Parathyroid adenoma (tissue), 2 donors: ENCODE measurements around the gene CSPG4.
"Not testable (repeated sequence)": the region's sequence is repeated elsewhere in the genome, so short reads cannot be mapped to it uniquely, and the experiment has no call there.

Experiments used
- H2AFZ ChIP-seq: fragments of 300-600 bp; sonication (generic); one replicate; pipeline ENCODE4 v1.7.0; 2017; ENCODE audit warnings: antibody characterized with exemption, mild to moderate bottlenecking
- H3K27ac ChIP-seq: fragments of 300-600 bp; sonication (generic); one replicate; pipeline ENCODE4 v1.7.0; 2017
- H3K27me3 ChIP-seq: fragments of 300-600 bp; sonication (generic); one replicate; pipeline ENCODE4 v1.7.0; 2017; ENCODE audit warnings: low read length; ENCODE audit not compliant: control insufficient read depth, insufficient read depth
- H3K36me3 ChIP-seq: fragments of 300-600 bp; sonication (generic); one replicate; pipeline ENCODE4 v1.7.0; 2017; ENCODE audit warnings: low read length; ENCODE audit not compliant: control insufficient read depth, insufficient read depth
- H3K4me1 ChIP-seq: fragments of 300-600 bp; sonication (generic); one replicate; pipeline ENCODE4 v1.7.0; 2017; ENCODE audit warnings: control low read depth
- H3K4me2 ChIP-seq: fragments of 300-600 bp; sonication (generic); one replicate; pipeline ENCODE4 v1.7.0; 2017; ENCODE audit warnings: low read length
- H3K4me3 ChIP-seq: fragments of 300-600 bp; sonication (generic); one replicate; pipeline ENCODE4 v1.7.0; 2017; ENCODE audit warnings: low read depth, low read length
- H3K79me2 ChIP-seq: fragments of 300-600 bp; sonication (generic); one replicate; pipeline ENCODE4 v1.7.0; 2017; ENCODE audit warnings: control low read depth
- H3K9ac ChIP-seq: fragments of 300-600 bp; sonication (generic); one replicate; pipeline ENCODE4 v1.7.0; 2017; ENCODE audit warnings: mild to moderate bottlenecking
- H3K9me3 ChIP-seq: fragments of 300-600 bp; sonication (generic); one replicate; pipeline ENCODE4 v1.7.0; 2017; ENCODE audit warnings: low read length; ENCODE audit not compliant: control insufficient read depth
- TF ChIP-seq, protein P1 (sequence below): fragments of 300-600 bp; sonication (generic); IDR thresholded peaks from one replicate; pipeline ENCODE4 v1.7.0; 2017; ENCODE audit warnings: antibody characterized with exemption, mild to moderate bottlenecking
- donor health status: primary hyperparathyroidism.

The CSPG4 gene

DNA sequence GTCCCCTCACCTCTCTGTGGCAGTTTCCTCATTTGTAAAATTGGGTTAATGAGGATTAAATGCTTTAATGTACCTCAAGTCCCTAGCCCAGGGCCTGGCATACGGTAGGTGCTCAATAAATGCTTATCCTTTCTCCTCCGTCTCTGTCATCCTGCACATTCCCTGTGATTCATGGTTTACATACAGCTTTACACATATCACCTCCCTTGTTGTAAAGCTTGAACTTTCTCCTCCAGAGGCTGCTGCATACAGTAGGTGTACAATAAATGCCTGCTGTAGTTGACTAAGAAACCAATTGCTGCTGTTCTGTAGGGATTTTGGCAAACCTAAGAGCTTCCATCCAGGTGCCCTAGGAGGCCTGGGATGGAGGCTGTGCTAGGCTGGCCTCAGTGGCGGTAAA lies 1.5 kb upstream of the CSPG4 start:
- no peaks in the 10 kb centered on the region for H3K4me1 ChIP-seq
- H3K27ac ChIP-seq = no peak overlapping the region

DNA sequence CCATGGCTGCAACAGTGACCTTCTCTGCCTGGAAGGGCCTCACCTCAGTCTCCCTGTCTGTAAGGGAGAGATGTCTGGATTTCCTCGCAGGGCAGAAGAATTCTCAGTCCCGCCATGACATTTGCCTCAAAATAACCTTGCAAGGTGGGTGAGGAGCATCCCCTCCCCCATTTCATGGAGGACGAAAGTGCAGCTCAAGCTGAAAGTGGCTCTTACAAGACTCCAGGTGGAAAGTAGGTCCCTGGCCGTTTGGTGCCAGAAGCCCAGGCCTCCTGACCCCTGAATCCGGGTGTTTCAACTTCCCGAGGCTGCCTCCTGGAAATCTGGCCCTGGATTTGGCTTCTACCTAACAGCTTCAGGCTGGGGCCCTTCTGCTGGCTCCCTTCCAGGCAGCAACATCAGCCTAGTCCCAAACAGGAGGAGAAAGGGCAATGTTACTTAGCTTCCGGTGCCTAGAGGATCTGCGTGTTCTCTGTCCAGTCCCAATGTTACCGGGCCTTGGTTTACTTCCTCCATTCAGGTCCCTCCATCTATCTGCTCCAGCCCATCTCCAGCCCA lies 769 bp upstream of the CSPG4 start:
- TF ChIP-seq, protein P1, sequence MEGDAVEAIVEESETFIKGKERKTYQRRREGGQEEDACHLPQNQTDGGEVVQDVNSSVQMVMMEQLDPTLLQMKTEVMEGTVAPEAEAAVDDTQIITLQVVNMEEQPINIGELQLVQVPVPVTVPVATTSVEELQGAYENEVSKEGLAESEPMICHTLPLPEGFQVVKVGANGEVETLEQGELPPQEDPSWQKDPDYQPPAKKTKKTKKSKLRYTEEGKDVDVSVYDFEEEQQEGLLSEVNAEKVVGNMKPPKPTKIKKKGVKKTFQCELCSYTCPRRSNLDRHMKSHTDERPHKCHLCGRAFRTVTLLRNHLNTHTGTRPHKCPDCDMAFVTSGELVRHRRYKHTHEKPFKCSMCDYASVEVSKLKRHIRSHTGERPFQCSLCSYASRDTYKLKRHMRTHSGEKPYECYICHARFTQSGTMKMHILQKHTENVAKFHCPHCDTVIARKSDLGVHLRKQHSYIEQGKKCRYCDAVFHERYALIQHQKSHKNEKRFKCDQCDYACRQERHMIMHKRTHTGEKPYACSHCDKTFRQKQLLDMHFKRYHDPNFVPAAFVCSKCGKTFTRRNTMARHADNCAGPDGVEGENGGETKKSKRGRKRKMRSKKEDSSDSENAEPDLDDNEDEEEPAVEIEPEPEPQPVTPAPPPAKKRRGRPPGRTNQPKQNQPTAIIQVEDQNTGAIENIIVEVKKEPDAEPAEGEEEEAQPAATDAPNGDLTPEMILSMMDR = no peak
- Histone ChIP-seq H3K27ac (no peak overlapping the region), H3K27me3 (no peaks in the 10 kb centered on the region), H3K4me2 (no peak overlapping the region), H3K36me3 (no peaks in the 10 kb centered on the region), H3K9ac (no peak overlapping the region), H3K4me1 (no peaks in the 10 kb centered on the region), H3K4me3 (no peak overlapping the region), H2AFZ (no peak overlapping the region), H3K79me2 (no peaks in the 10 kb centered on the region), H3K9me3 (no peaks in the 10 kb centered on the region)

More for the DNA sequence above, 1.5 kb upstream of the CSPG4 start:
- no peak overlapping the region for H3K4me2 ChIP-seq
- no peaks in the 10 kb centered on the region for H3K79me2 ChIP-seq
- H2AFZ ChIP-seq = no peak overlapping the region
- no peaks in the 10 kb centered on the region for H3K36me3 ChIP-seq
- TF ChIP-seq, protein P1 = no peak
- no peak overlapping the region for H3K4me3 ChIP-seq
- H3K9me3 ChIP-seq = no peaks in the 10 kb centered on the region
- H3K27me3 ChIP-seq = no peaks in the 10 kb centered on the region
- H3K9ac ChIP-seq = no peak overlapping the region

DNA sequence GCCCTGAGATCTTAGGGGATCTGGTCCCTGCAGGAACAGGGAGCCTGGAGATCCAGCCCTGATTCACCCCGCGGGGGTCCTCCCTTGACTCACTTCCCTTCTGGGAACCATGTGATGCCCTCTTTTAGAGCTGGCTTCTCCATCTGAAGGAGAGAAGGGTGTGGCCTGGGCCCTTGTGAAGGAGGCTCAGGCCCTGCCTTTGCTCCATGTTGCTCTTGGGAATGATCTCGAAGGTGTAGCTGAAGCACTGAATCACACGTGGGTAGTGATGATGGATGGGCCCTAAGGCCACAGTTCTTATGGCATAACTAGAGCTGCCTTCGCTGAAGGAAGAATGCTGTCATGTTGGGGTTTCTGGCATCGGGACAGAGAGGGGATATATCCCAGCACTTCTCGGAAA lies 1.2 kb downstream of the CSPG4 start:
- H3K9ac ChIP-seq, H3K79me2 ChIP-seq, H3K36me3 ChIP-seq, H3K4me3 ChIP-seq, H3K4me2 ChIP-seq, H3K27me3 ChIP-seq, H2AFZ ChIP-seq, H3K27ac ChIP-seq, H3K9me3 ChIP-seq, H3K4me1 ChIP-seq: not testable (repeated sequence)

DNA sequence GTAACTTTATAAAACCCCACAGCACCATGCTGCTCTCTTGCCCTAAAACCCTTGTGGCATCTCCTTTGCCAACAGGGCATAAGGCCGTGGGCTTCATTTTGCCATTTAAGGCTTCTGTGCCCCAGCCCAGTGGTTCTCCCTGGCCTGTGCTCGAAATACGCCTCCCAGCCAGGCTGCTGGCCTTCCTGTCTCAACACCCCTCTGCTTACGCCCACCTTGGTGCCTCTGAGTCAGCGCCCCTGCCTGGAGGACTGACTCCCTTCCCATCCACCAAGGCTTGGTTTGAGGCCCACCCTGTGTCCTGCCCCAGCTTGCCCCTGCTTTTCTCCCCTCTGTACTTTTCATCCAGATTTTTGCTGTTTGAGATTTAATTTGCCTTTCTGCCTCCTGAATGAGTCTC lies 1.8 kb downstream of the CSPG4 start:
- not testable (repeated sequence) for H2AFZ ChIP-seq, H3K36me3 ChIP-seq, H3K4me3 ChIP-seq, H3K27me3 ChIP-seq, H3K4me1 ChIP-seq, H3K9me3 ChIP-seq, H3K9ac ChIP-seq, H3K79me2 ChIP-seq, H3K4me2 ChIP-seq, H3K27ac ChIP-seq

DNA sequence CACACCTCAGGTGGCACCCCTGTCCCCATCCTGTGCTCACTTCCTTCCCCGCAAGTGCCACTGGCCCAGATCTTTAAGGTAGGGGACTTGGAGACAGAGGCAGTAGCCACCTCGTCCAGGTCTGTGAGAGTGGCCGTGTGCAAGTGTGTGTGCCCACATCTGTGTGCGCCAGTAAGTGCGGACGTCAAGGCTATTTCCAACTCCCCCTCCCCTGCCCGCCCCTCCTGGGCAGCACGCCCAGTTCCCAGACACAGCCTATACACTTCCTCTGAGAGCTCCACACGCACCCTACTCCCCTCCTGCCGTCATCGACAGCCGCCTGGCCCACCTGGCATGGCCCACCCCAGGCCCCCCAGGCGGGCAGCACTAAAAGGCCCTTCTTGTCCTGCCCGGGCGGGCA lies 3.2 kb downstream of the CSPG4 start:
- H3K4me3 ChIP-seq, H3K4me1 ChIP-seq: not testable (repeated sequence)

DNA sequence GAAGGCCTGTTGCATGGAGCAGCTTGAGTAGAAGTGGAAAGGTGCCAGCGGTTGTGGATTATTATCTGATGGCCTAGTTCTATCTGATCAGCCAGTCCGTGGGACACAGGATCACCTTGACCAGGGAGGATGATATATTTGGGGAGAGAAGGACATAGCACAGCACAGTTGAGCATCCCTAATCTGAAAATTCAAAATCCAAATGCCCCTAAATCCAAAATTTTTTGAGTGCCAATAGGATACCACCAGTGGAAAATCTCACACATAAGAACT lies 6.0 kb downstream of the CSPG4 start:
- H3K4me1 ChIP-seq = no peaks in the 10 kb centered on the region
- H3K4me3 ChIP-seq = no peak overlapping the region
- TF ChIP-seq, protein P1 = no peak

More for the DNA sequence above, 3.2 kb downstream of the CSPG4 start:
- not testable (repeated sequence) for H3K4me2 ChIP-seq, H2AFZ ChIP-seq, H3K9me3 ChIP-seq, H3K27ac ChIP-seq, H3K9ac ChIP-seq, H3K36me3 ChIP-seq, H3K79me2 ChIP-seq, H3K27me3 ChIP-seq

More for the DNA sequence above, 6.0 kb downstream of the CSPG4 start:
- H3K9me3 ChIP-seq = no peaks in the 10 kb centered on the region
- H3K79me2 ChIP-seq = no peaks in the 10 kb centered on the region
- H2AFZ ChIP-seq = no peak overlapping the region
- no peak overlapping the region for H3K9ac ChIP-seq
- H3K27me3 ChIP-seq = no peaks in the 10 kb centered on the region
- H3K27ac ChIP-seq = no peak overlapping the region
- no peaks in the 10 kb centered on the region for H3K36me3 ChIP-seq
- H3K4me2 ChIP-seq = no peak overlapping the region
